ENCODE data around the gene ZP1. TPM values are rescaled to one million over a fixed set of nuclear protein-coding genes. Genes with fewer than 3 reads are reported as not detected.

Gene ZP1
- total RNA-seq, 1 donor from 2014 or later: not detected

DNA sequence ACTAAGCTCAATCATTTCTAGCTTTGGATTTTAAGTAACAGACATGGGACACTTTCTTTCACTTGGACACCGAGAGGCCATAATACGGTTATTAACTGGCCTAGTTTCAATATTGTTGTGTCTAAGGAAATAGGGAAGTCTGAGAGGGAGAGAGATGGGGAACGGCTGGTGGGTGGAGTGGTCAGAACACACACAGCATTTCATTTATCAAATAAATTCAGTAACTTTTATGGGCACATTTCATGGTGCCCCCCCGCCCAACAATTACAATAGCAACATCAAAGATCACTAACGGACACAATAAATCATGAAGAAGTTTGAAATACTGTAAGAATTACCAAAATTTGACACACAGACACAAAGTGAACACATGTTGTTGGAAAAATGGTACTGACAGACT, 28.3 kb downstream of the ZP1 start:
- no peak for DNase-seq
- no peaks in the 10 kb centered on the region for H3K9me3 ChIP-seq (replicated peaks)
- intact Hi-C loops (cut with micrococcal nuclease): loop anchor here (5.0 kb wide), 1 partner anchor 63 kb away; no protein-coding TSS in a partner anchor
- H3K27me3 ChIP-seq (ENCODE audit: low read depth): no peaks in the 10 kb centered on the region
- H3K4me3 ChIP-seq: no peak overlapping the region
- H3K36me3 ChIP-seq: peaks cover 79% of the 10 kb centered on the region
- H3K4me1 ChIP-seq: peaks cover 14% of the 10 kb centered on the region
- TF ChIP-seq, protein P1, sequence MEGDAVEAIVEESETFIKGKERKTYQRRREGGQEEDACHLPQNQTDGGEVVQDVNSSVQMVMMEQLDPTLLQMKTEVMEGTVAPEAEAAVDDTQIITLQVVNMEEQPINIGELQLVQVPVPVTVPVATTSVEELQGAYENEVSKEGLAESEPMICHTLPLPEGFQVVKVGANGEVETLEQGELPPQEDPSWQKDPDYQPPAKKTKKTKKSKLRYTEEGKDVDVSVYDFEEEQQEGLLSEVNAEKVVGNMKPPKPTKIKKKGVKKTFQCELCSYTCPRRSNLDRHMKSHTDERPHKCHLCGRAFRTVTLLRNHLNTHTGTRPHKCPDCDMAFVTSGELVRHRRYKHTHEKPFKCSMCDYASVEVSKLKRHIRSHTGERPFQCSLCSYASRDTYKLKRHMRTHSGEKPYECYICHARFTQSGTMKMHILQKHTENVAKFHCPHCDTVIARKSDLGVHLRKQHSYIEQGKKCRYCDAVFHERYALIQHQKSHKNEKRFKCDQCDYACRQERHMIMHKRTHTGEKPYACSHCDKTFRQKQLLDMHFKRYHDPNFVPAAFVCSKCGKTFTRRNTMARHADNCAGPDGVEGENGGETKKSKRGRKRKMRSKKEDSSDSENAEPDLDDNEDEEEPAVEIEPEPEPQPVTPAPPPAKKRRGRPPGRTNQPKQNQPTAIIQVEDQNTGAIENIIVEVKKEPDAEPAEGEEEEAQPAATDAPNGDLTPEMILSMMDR (IDR thresholded peaks at IDR 0.05; ENCODE audit: borderline replicate concordance): no peak
- H3K27ac ChIP-seq (replicated peaks): no peak overlapping the region

DNA sequence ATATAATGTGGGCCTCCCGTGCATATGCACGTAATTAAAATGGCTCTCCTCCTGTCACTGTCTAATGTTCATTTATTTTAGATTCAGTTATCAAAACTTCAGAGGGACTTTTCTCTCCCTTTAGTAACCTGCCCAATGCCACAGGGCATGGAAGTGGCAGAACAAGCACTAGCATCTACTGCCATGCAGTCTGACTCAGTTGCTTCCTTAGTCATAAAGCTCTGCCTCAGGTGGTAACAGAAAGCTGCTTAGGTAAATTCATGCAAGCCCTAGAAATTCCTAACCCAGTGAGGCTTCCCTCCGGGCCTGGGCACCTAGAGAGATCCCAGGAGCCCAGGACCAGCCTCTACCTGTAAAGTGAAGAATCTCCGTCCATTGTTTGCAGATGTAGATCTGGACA, 30.2 kb downstream of the ZP1 start:
- intact Hi-C loops (cut with micrococcal nuclease): loop anchor here (5.0 kb wide), 1 partner anchor 65 kb away; no protein-coding TSS in a partner anchor
- no peak for DNase-seq
- Histone ChIP-seq H3K4me3 (no peak overlapping the region), H3K9me3 (replicated peaks) (no peaks in the 10 kb centered on the region), H3K27ac (replicated peaks) (no peak overlapping the region), H3K4me1 (peaks cover 18% of the 10 kb centered on the region), H3K36me3 (peaks cover 96% of the 10 kb centered on the region), H3K27me3 (ENCODE audit: low read depth) (no peaks in the 10 kb centered on the region)
- TF ChIP-seq, protein P1 (IDR thresholded peaks at IDR 0.05; ENCODE audit: borderline replicate concordance): no peak

DNA sequence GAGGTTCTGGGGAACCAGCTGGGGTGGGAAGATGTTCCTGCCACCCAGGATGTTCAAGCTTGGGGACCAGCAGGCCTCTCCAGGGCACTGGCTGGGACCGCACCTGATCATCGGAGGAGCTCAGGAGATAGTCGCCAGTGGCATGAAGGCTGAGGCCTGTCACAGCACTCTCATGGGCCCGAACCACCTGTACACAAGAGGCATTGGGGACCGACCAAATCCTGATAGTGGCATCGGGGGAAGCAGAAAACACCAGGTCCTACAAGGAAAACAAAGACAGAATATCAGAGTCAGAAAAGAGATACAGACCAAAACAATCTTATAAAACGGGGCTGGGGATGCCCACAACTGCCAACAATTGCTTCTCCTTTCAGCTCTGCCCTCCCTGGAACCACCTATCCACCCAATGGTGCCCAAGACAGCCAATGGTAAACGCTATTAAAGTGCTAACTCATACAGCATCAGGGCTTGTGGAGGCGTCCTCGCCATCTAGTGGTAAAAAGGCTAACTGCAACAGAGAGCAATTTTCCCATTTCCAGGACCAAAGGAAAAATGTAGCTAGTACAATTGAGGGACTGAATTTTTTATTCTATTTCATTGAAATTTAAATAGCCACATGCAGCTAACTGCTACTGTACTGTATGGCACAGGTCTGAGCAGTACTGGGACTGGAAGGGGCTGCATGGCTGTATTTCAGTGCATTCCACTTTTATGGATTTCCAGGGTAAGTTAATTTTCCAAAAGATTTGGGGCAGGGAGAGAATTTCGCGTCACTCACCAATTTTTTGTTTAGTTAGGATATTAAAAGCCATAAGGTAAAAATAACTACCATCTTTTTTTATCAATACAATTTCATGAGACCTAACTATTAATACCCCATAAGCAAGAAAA, 31.9 kb downstream of the ZP1 start:
- peaks cover 92% of the 10 kb centered on the region for H3K36me3 ChIP-seq
- no peak for DNase-seq
- H3K4me3 ChIP-seq: no peak overlapping the region
- intact Hi-C loops (cut with micrococcal nuclease): loop anchor here (5.0 kb wide), 1 partner anchor 67 kb away; no protein-coding TSS in a partner anchor
- H3K9me3 ChIP-seq (replicated peaks): no peaks in the 10 kb centered on the region
- no peak overlapping the region for H3K27ac ChIP-seq (replicated peaks)
- TF ChIP-seq, protein P1 (IDR thresholded peaks at IDR 0.05; ENCODE audit: borderline replicate concordance): peak; percentile 98
- H3K27me3 ChIP-seq (ENCODE audit: low read depth): no peaks in the 10 kb centered on the region
- H3K4me1 ChIP-seq: peaks cover 26% of the 10 kb centered on the region

DNA sequence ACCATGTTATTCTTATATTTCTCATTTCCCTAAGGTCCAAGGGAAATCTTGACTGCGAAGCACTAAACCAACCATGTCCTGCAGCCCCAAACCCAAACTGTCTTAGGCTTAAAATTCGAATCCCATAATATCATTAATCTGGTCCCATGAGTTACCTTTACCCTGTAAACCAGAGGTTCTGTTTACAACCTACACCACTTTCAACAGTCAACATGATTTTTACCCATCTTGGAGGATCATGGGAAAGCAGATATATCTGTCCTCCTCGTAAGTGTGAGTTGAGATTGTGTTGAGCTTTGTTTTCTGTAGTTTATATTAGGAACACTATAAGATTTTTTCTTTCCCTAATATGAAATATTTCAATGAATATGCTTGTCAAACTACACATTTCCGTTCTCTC, 32.6 kb downstream of the ZP1 start:
- DNase-seq: no peak
- no peaks in the 10 kb centered on the region for H3K9me3 ChIP-seq (replicated peaks)
- no peak overlapping the region for H3K4me3 ChIP-seq
- H3K4me1 ChIP-seq: peaks cover 33% of the 10 kb centered on the region
- H3K36me3 ChIP-seq: peaks cover 85% of the 10 kb centered on the region
- no peaks in the 10 kb centered on the region for H3K27me3 ChIP-seq (ENCODE audit: low read depth)
- TF ChIP-seq, protein P1 (IDR thresholded peaks at IDR 0.05; ENCODE audit: borderline replicate concordance): no peak
- intact Hi-C loops (cut with micrococcal nuclease): loop anchor here (5.0 kb wide), 1 partner anchor 68 kb away; no protein-coding TSS in a partner anchor
- no peak overlapping the region for H3K27ac ChIP-seq (replicated peaks)

DNA sequence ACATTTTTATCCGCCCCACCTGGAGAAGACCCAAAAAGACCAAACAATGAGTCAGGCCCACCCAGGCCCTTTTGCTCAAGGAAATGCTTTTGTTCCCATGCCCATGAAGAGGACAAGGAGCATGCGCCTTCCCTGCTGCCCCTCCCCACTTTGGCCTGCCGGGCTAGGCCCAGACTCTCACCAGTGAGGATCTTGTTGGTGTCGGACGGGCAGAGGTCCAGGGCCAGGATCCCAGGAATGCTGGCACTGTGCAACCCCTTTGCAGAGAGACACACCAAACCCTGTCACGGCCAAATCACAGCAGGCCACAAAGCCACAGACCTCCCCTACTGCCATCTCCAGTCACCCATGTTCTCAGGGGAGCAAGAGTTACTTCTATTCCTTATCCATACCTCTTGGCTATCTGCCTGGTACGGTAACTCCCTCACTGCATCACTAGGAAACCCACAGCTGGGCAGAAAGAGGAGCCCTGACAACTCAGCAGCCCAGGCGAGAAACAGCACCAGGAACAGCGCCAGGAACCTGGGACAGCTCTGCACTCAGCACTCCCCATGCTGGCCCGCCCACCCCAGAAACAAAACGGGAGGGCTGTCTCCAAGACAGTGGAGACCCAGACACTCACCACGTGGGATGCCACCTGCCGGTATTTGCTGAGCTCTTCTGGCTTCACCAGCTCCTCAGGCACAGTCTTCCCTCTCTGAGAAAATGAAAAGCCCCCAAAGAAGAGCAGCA, 33.5 kb downstream of the ZP1 start:
- H3K4me3 ChIP-seq: no peak overlapping the region
- peak overlapping the region; percentile 6 for H3K27ac ChIP-seq (replicated peaks)
- peaks cover 42% of the 10 kb centered on the region for H3K4me1 ChIP-seq
- no peaks in the 10 kb centered on the region for H3K27me3 ChIP-seq (ENCODE audit: low read depth)
- H3K9me3 ChIP-seq (replicated peaks): no peaks in the 10 kb centered on the region
- H3K36me3 ChIP-seq: peaks cover 77% of the 10 kb centered on the region
- intact Hi-C loops (cut with micrococcal nuclease): no loop called here
- TF ChIP-seq, protein P1 (IDR thresholded peaks at IDR 0.05; ENCODE audit: borderline replicate concordance): no peak
- DNase-seq: no peak

Data from left ventricle myocardium inferior (tissue), 1 donor.